HEK293 (cell line): ENCODE data around the gene ASTN2.

ENCODE experiments used
- CTCF ChIA-PET: fragments of 350-600 bp; formaldehyde crosslinking; extraction: SDS; loops from one replicate; lab custom pipeline; 2021; ENCODE audit warnings: antibody characterized with exemption; lab: Yijun Ruan, JAX
- POLR2A ChIA-PET: fragments of 300-600 bp; formaldehyde crosslinking; extraction: SDS; loops from one replicate; lab custom pipeline; 2020; ENCODE audit warnings: antibody characterized with exemption, inconsistent platforms; lab: Yijun Ruan, JAX
- H3K27ac ChIP-seq: fragments of 200-500 bp; sonication (Bioruptor generic); 2 replicates; pipeline ENCODE4 v1.5.1; 2014; ENCODE audit warnings: low read depth, low read length, control low read depth, inconsistent platforms; ENCODE audit errors: extremely low read depth
- H3K36me3 ChIP-seq, 2 experiments: fragments of 200-500 bp in 1 of 2; sonication (Bioruptor generic) in 1 of 2; 1 replicate in 1 of 2; 2 replicates in 1 of 2; pipeline ENCODE4 v1.5.1; 2014 to 2017; ENCODE audit warnings: inconsistent platforms in 2 of 2, low read length in 2 of 2; ENCODE audit not compliant: control insufficient read depth in 2 of 2, insufficient read depth in 1 of 2
- H3K4me1 ChIP-seq: fragments of 200-500 bp; sonication (Bioruptor generic); 2 replicates; pipeline ENCODE4 v1.5.1; 2014; ENCODE audit warnings: mild to moderate bottlenecking, low read length, inconsistent platforms; ENCODE audit not compliant: control insufficient read depth, insufficient read depth
- H3K4me3 ChIP-seq: 2 replicates; pipeline ENCODE4 v1.5.1; 2011; ENCODE audit warnings: low read depth, mild to moderate bottlenecking, control low read depth, low read length, moderate library complexity
- H3K9me3 ChIP-seq: fragments of 200-500 bp; sonication (Bioruptor generic); 2 replicates; pipeline ENCODE4 v1.5.1; 2014; ENCODE audit warnings: low read depth, low read length, inconsistent platforms; ENCODE audit not compliant: control insufficient read depth, insufficient read depth
- KLF17 ChIP-seq: fragments of 450-650 bp; formaldehyde crosslinking; IDR thresholded peaks from 2 replicates; pipeline ENCODE4 v1.5.1; 2016; ENCODE audit warnings: missing biosample characterization, missing genetic modification characterization
- MEIS1 ChIP-seq: sonication (generic); formaldehyde crosslinking; IDR thresholded peaks from 2 replicates; pipeline ENCODE4 v1.8.1; 2022; ENCODE audit warnings: missing genetic modification reagents, mild to moderate bottlenecking, borderline replicate concordance
- MZF1 ChIP-seq: fragments of 450-650 bp; formaldehyde crosslinking; IDR thresholded peaks from 2 replicates; pipeline ENCODE4 v1.5.1; 2017; ENCODE audit warnings: missing biosample characterization, missing genetic modification characterization, borderline replicate concordance
- SP2 ChIP-seq: fragments of 450-650 bp; formaldehyde crosslinking; IDR thresholded peaks from 2 replicates; pipeline ENCODE4 v1.5.1; 2016; ENCODE audit warnings: missing biosample characterization, missing genetic modification characterization
- TRIM28 ChIP-seq: IDR thresholded peaks from 2 replicates; pipeline ENCODE4 v1.6.1; 2011; ENCODE audit warnings: low read length, control low read depth, borderline replicate concordance
- ZNF157 ChIP-seq: fragments of 450-650 bp; formaldehyde crosslinking; IDR thresholded peaks from 2 replicates; pipeline ENCODE4 v1.5.1; 2016; ENCODE audit warnings: missing biosample characterization, missing genetic modification characterization
- ZNF169 ChIP-seq: fragments of 450-650 bp; formaldehyde crosslinking; IDR thresholded peaks from 2 replicates; pipeline ENCODE4 v1.5.1; 2016; ENCODE audit warnings: missing biosample characterization, missing genetic modification characterization
- ZNF174 ChIP-seq: fragments of 450-650 bp; formaldehyde crosslinking; IDR thresholded peaks from 2 replicates; pipeline ENCODE4 v1.5.0; 2017; ENCODE audit warnings: missing biosample characterization, mild to moderate bottlenecking, missing genetic modification characterization
- ZNF223 ChIP-seq: fragments of 450-650 bp; formaldehyde crosslinking; IDR thresholded peaks from 2 replicates; pipeline ENCODE4 v1.5.1; 2016; ENCODE audit warnings: missing biosample characterization, missing genetic modification characterization
- ZNF280C ChIP-seq: fragments of 450-650 bp; formaldehyde crosslinking; IDR thresholded peaks from 2 replicates; pipeline ENCODE4 v1.5.1; 2016; ENCODE audit warnings: missing biosample characterization, missing genetic modification characterization
- ZNF561 ChIP-seq: fragments of 450-650 bp; IDR thresholded peaks from 2 replicates; pipeline ENCODE4 v1.5.1; 2018; ENCODE audit warnings: missing biosample characterization, missing genetic modification characterization, borderline replicate concordance
- ZNF704 ChIP-seq: fragments of 450-650 bp; formaldehyde crosslinking; IDR thresholded peaks from 2 replicates; pipeline ENCODE4 v1.5.1; 2016; ENCODE audit warnings: missing biosample characterization, missing genetic modification characterization
- ZNF768 ChIP-seq: fragments of 450-650 bp; formaldehyde crosslinking; IDR thresholded peaks from 2 replicates; pipeline ENCODE4 v1.5.1; 2018; ENCODE audit warnings: missing biosample characterization, mild to moderate bottlenecking, missing genetic modification characterization
- ZNF776 ChIP-seq: fragments of 450-650 bp; formaldehyde crosslinking; IDR thresholded peaks from 2 replicates; pipeline ENCODE4 v1.5.0; 2017; ENCODE audit warnings: missing biosample characterization, missing genetic modification characterization, borderline replicate concordance
- ZSCAN16 ChIP-seq: fragments of 450-650 bp; formaldehyde crosslinking; IDR thresholded peaks from 2 replicates; pipeline ENCODE4 v1.5.1; 2016; ENCODE audit warnings: missing biosample characterization, missing genetic modification characterization
- TF ChIP-seq, protein P1 (sequence below): fragments of 450-650 bp; formaldehyde crosslinking; IDR thresholded peaks from 2 replicates; pipeline ENCODE4 v1.5.1; 2016; ENCODE audit warnings: missing biosample characterization, missing genetic modification characterization
- TF ChIP-seq, protein P2 (sequence below): fragments of 450-650 bp; formaldehyde crosslinking; IDR thresholded peaks from 2 replicates; pipeline ENCODE4; 2016; ENCODE audit warnings: missing biosample characterization, missing genetic modification characterization

Gene ASTN2

GRCh38 chr9:116423149-116423548 is 991.7 kb downstream of the ASTN2 start:
- Histone ChIP-seq H3K4me1 (no peaks in the 10 kb centered on the region), H3K36me3 (peaks cover 0 to 3% of the 10 kb centered on the region in 2 experiments; a peak in 1 of 3 replicates), H3K4me3 (no peak overlapping the region), H3K9me3 (no peaks in the 10 kb centered on the region), H3K27ac (no peak overlapping the region)
- TF ChIP-seq ZNF768 (tag by site-specific recombination) (no peak), TRIM28 (no peak), ZNF223 (tag by site-specific recombination) (no peak), ZNF157 (tag by site-specific recombination) (no peak), ZNF174 (tag by site-specific recombination) (no peak), ZNF280C (tag by site-specific recombination) (no peak), ZNF169 (tag by site-specific recombination) (no peak), ZSCAN16 (tag by site-specific recombination) (no peak), MZF1 (tag by site-specific recombination) (no peak), ZNF561 (no peak), SP2 (tag by site-specific recombination) (no peak), ZNF776 (tag by site-specific recombination) (no peak), KLF17 (tag by site-specific recombination) (no peak), MEIS1 (no peak), ZNF704 (tag by site-specific recombination) (no peak)
- TF ChIP-seq, protein P1, sequence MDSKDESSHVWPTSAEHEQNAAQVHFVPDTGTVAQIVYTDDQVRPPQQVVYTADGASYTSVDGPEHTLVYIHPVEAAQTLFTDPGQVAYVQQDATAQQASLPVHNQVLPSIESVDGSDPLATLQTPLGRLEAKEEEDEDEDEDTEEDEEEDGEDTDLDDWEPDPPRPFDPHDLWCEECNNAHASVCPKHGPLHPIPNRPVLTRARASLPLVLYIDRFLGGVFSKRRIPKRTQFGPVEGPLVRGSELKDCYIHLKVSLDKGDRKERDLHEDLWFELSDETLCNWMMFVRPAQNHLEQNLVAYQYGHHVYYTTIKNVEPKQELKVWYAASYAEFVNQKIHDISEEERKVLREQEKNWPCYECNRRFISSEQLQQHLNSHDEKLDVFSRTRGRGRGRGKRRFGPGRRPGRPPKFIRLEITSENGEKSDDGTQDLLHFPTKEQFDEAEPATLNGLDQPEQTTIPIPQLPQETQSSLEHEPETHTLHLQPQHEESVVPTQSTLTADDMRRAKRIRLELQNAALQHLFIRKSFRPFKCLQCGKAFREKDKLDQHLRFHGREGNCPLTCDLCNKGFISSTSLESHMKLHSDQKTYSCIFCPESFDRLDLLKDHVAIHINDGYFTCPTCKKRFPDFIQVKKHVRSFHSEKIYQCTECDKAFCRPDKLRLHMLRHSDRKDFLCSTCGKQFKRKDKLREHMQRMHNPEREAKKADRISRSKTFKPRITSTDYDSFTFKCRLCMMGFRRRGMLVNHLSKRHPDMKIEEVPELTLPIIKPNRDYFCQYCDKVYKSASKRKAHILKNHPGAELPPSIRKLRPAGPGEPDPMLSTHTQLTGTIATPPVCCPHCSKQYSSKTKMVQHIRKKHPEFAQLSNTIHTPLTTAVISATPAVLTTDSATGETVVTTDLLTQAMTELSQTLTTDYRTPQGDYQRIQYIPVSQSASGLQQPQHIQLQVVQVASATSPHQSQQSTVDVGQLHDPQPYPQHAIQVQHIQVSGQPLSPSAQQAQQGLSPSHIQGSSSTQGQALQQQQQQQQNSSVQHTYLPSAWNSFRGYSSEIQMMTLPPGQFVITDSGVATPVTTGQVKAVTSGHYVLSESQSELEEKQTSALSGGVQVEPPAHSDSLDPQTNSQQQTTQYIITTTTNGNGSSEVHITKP (tag by site-specific recombination), result no peak
- TF ChIP-seq, protein P2, sequence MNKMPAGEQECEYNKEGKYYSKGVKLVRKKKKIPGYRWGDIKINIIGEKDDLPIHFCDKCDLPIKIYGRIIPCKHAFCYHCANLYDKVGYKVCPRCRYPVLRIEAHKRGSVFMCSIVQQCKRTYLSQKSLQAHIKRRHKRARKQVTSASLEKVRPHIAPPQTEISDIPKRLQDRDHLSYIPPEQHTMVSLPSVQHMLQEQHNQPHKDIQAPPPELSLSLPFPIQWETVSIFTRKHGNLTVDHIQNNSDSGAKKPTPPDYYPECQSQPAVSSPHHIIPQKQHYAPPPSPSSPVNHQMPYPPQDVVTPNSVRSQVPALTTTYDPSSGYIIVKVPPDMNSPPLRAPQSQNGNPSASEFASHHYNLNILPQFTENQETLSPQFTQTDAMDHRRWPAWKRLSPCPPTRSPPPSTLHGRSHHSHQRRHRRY (tag by site-specific recombination), result no peak
- ChIA-PET CTCF (interaction anchor here (0.8 to 1.2 kb wide), 2 partner anchors 76 to 238 kb away, joined by 3 to 5 read pairs; no protein-coding TSS in a partner anchor), POLR2A (no interaction called here)
